Measurements from ENCODE around the gene GTF2H3. TPM values are rescaled to one million over a fixed set of nuclear protein-coding genes. Genes with fewer than 3 reads are reported as not detected.

GTF2H3 gene
- total and polyA plus RNA-seq, 2 donors (not counting 1 experiment from before 2014, with no cell fraction given), result 39.3 to 70.1 TPM

DNA sequence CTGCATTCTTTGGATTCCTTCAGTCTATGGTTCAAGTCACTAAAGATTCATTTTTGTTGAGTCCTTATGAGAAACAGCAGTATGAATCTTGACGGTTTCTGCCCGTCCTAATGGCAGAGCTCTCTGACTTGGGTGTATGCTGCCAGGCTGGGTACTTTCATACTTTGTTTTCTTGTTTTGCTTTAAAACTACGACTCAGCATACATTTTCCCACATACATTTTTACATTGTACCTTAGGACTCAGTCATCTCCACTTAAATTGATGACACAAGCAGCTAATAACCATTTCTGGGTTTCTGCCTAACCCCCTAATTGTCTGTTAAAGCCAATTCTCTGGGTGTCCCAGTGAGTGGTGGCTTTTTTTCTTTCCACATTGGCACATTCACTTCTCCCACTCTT is 36.5 kb upstream of the GTF2H3 start:
- no peak for TF ChIP-seq EZH2 (IDR thresholded peaks at IDR 0.05; ENCODE audit: low read length, missing control alignments)
- TF ChIP-seq, protein P1, sequence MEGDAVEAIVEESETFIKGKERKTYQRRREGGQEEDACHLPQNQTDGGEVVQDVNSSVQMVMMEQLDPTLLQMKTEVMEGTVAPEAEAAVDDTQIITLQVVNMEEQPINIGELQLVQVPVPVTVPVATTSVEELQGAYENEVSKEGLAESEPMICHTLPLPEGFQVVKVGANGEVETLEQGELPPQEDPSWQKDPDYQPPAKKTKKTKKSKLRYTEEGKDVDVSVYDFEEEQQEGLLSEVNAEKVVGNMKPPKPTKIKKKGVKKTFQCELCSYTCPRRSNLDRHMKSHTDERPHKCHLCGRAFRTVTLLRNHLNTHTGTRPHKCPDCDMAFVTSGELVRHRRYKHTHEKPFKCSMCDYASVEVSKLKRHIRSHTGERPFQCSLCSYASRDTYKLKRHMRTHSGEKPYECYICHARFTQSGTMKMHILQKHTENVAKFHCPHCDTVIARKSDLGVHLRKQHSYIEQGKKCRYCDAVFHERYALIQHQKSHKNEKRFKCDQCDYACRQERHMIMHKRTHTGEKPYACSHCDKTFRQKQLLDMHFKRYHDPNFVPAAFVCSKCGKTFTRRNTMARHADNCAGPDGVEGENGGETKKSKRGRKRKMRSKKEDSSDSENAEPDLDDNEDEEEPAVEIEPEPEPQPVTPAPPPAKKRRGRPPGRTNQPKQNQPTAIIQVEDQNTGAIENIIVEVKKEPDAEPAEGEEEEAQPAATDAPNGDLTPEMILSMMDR (conservative IDR thresholded peaks at IDR 0.05 in 1 of 2, IDR thresholded peaks at IDR 0.05 in 1 of 2; ENCODE audit: low read depth in 1 of 2, low read length in 2 of 2), result no peak
- Histone ChIP-seq H3K36me3 (ENCODE audit: control insufficient read depth, insufficient read depth, low read length) (peaks cover 5% of the 10 kb centered on the region), H3K9me3 (ENCODE audit: control insufficient read depth, insufficient read depth, low read depth, low read length) (no peaks in the 10 kb centered on the region), H3K9ac (ENCODE audit: insufficient read depth, low read length) (no peak overlapping the region), H2AFZ (ENCODE audit: low read length) (no peak overlapping the region), H3K4me1 (ENCODE audit: control insufficient read depth, extremely low read depth, insufficient read depth, low read length) (no peaks in the 10 kb centered on the region), H4K20me1 (ENCODE audit: control insufficient read depth, extremely low read depth, insufficient read depth, low read length) (no peaks in the 10 kb centered on the region), H3K79me2 (ENCODE audit: control insufficient read depth, insufficient read depth, low read length) (peaks cover 30% of the 10 kb centered on the region), H3K4me3 (replicated peaks in 1 of 4; ENCODE audit: control extremely low read depth in 1 of 4, insufficient read depth in 1 of 4, low read depth in 3 of 4, low read length in 4 of 4) (no peak overlapping the region), H3K27me3 (ENCODE audit: control insufficient read depth, insufficient read depth, low read length) (no peaks in the 10 kb centered on the region), H3K27ac (ENCODE audit: insufficient read depth, low read length) (no peak overlapping the region), H3K4me2 (ENCODE audit: extremely low read depth, insufficient read depth, low read length) (no peak overlapping the region)
- no peak for DNase-seq (ENCODE audit: low read depth in 2 of 2)

DNA sequence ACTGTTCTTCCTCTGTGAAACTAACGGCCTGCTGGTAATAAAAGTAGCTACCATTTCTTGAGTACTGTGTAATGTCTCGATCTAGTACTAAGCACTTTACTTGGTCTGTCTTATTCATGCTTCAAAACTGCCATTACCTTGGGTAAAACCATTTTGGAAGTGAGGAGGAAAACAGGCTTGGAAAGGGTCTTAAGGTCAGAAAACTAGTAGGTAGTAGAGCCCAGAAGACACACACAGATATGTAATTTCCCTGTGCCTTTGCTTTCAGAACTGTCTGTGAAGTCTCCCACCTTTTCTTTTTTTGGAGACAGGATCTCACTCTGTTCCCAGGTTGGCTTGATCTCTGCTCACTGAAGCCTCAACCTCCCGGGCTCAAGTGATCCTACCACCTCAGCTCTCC is 35.1 kb upstream of the GTF2H3 start:
- H4K20me1 ChIP-seq (ENCODE audit: control insufficient read depth, extremely low read depth, insufficient read depth, low read length), result no peaks in the 10 kb centered on the region
- no peak overlapping the region for H3K27ac ChIP-seq (ENCODE audit: insufficient read depth, low read length)
- no peak overlapping the region for H2AFZ ChIP-seq (ENCODE audit: low read length)
- peaks cover 35% of the 10 kb centered on the region for H3K79me2 ChIP-seq (ENCODE audit: control insufficient read depth, insufficient read depth, low read length)
- TF ChIP-seq, protein P1 (conservative IDR thresholded peaks at IDR 0.05 in 1 of 2, IDR thresholded peaks at IDR 0.05 in 1 of 2; ENCODE audit: low read depth in 1 of 2, low read length in 2 of 2), result no peak
- no peak for TF ChIP-seq EZH2 (IDR thresholded peaks at IDR 0.05; ENCODE audit: low read length, missing control alignments)
- H3K4me2 ChIP-seq (ENCODE audit: extremely low read depth, insufficient read depth, low read length), result no peak overlapping the region
- no peaks in the 10 kb centered on the region for H3K4me1 ChIP-seq (ENCODE audit: control insufficient read depth, extremely low read depth, insufficient read depth, low read length)
- H3K9me3 ChIP-seq (ENCODE audit: control insufficient read depth, insufficient read depth, low read depth, low read length), result no peaks in the 10 kb centered on the region
- DNase-seq (ENCODE audit: low read depth in 2 of 2), result no peak
- H3K36me3 ChIP-seq (ENCODE audit: control insufficient read depth, insufficient read depth, low read length), result peaks cover 3% of the 10 kb centered on the region
- H3K4me3 ChIP-seq (replicated peaks in 1 of 4; ENCODE audit: control extremely low read depth in 1 of 4, insufficient read depth in 1 of 4, low read depth in 3 of 4, low read length in 4 of 4), result no peak overlapping the region
- no peak overlapping the region for H3K9ac ChIP-seq (ENCODE audit: insufficient read depth, low read length)
- no peaks in the 10 kb centered on the region for H3K27me3 ChIP-seq (ENCODE audit: control insufficient read depth, insufficient read depth, low read length)

DNA sequence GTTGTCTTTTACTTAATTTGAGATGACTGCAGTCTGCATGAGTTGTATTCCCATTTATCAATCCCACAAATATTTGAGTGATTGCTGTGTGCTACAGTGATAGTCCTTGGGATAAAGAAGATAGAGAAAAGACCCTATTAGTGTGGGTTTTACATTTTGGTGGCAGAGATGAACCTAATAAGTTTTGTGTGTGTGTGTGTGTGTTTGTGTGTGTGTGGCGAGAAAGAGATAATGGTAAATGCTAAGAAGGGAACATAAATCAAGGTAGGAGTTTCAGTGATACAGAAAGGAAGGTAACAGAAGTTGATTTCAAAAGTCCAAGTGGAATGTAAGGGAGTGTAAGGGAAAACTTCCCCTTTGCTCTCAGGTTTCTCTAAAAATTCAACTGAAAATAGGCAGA is 34.3 kb upstream of the GTF2H3 start:
- H3K4me3 ChIP-seq (replicated peaks in 1 of 4; ENCODE audit: control extremely low read depth in 1 of 4, insufficient read depth in 1 of 4, low read depth in 3 of 4, low read length in 4 of 4), result no peak overlapping the region
- no peak overlapping the region for H3K27ac ChIP-seq (ENCODE audit: insufficient read depth, low read length)
- DNase-seq (ENCODE audit: low read depth in 2 of 2), result no peak
- no peaks in the 10 kb centered on the region for H3K9me3 ChIP-seq (ENCODE audit: control insufficient read depth, insufficient read depth, low read depth, low read length)
- peaks cover 3% of the 10 kb centered on the region for H3K36me3 ChIP-seq (ENCODE audit: control insufficient read depth, insufficient read depth, low read length)
- TF ChIP-seq, protein P1 (conservative IDR thresholded peaks at IDR 0.05 in 1 of 2, IDR thresholded peaks at IDR 0.05 in 1 of 2; ENCODE audit: low read depth in 1 of 2, low read length in 2 of 2), result no peak
- no peak for TF ChIP-seq EZH2 (IDR thresholded peaks at IDR 0.05; ENCODE audit: low read length, missing control alignments)
- no peak overlapping the region for H3K9ac ChIP-seq (ENCODE audit: insufficient read depth, low read length)
- H3K4me1 ChIP-seq (ENCODE audit: control insufficient read depth, extremely low read depth, insufficient read depth, low read length), result no peaks in the 10 kb centered on the region
- no peak overlapping the region for H2AFZ ChIP-seq (ENCODE audit: low read length)
- H3K27me3 ChIP-seq (ENCODE audit: control insufficient read depth, insufficient read depth, low read length), result no peaks in the 10 kb centered on the region
- H3K4me2 ChIP-seq (ENCODE audit: extremely low read depth, insufficient read depth, low read length), result no peak overlapping the region
- peaks cover 38% of the 10 kb centered on the region for H3K79me2 ChIP-seq (ENCODE audit: control insufficient read depth, insufficient read depth, low read length)
- H4K20me1 ChIP-seq (ENCODE audit: control insufficient read depth, extremely low read depth, insufficient read depth, low read length), result no peaks in the 10 kb centered on the region

Data from fibroblast of lung (primary cell).